DMS114 treated with DMSO at 0.1 percent for 48 hours (cell line): ENCODE results near the gene MALSU1.
A peak's percentile ranks its signal among the peaks of the same experiment; 100 is the strongest.
"Not testable (repeated sequence)": the region's sequence is repeated elsewhere in the genome, so short reads cannot be mapped to it uniquely, and the experiment has no call there.

Experiments used
- DNase-seq: peaks from one replicate; lab custom pipeline; 2025; ENCODE audit not compliant: unreplicated experiment; lab: John Stamatoyannopoulos, UW

MALSU1 gene

DNA sequence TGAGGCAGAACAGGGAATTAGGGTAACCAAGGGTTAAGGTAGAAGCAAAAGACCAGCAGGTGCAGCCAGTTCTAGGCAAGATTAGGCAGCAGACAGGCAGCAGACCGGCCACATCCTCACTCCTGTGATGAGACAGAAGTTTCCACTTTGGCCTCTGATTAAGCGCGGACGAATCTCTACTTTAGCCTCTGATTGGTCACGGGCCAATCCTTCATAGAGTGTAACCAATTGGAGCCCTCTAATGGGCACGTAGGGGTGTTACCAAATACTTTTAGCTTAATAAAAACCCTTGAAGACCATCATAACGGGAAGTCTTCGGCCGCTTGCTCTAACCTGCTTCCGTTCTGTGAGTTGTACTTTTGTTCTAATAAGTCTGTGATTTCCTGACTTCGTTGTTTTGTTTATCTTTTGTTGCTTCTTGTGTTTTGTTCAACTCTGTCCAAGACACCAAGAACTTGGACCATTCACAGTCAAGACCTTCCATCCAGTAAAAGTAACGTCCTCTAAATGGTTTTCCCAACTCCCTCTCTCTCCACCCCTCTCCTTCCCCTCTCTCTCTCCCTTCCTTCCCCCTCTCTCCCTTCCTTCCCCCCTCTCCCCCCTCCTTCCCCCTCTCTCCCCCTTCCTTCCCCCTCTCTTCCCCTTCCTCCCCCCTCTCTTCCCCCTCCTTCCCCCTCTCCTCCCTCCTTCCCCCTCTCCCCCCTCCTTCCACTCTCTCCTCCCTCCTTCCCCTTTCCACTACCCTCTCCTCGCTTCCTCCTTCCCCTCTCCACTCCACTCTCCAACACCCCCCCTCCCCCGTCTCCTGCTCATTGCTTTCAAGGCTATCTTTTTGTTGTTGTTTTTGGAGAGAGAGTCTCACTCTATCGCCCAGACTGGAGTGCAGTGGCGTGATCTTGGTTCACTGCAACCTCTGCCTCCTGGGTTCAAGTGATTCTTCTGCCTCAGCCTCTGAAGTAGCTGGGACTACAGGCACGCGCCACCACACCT is 13.2 kb upstream of the MALSU1 start:
- no peak for DNase-seq

GRCh38 chr7:23287612-23288011 is 11.5 kb upstream of the MALSU1 start:
- DNase-seq = no peak

DNA sequence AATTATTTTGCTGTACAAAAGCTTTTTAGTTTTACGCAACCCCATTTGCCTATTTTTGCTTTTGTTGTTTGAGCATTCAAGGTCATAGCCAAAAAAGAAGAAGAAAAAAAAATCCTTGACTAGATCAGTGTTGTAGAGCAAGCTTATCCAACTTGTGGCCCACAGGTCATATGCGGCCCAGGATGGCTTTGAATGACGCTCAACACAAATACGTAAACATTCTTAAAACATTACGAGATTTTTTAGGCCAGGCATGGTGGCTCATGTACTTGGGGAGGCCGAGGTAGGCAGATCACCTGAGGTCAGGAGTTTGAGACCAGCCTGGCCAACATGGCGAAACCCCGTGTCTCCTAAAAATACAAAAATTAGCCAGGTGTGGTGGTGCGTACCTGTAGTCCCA is 8.1 kb upstream of the MALSU1 start:
- DNase-seq = no peak

- DNase-seq = no peak
Measured at GRCh38 chr7:23291957-23292560, 7.1 kb upstream of the MALSU1 start.

DNA sequence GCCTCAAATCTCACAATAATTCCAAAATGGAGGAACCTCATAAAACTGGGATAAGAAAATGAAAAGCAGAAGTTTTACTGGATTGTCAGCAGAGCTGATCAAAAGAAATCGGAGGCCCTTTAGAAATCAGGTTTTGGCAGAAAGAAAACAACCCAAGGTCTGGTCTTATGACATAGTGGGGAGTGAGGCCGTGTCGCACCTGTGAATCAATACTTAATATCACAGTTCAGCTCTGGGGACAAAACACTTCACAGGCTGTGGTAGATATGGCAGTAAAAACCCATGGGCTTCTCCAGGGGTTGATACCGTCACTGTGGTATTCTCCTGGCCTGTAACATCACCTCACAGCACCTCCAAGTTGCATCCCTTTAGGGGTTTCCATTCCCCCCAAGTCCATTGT is 6.5 kb upstream of the MALSU1 start:
- no peak for DNase-seq

DNA sequence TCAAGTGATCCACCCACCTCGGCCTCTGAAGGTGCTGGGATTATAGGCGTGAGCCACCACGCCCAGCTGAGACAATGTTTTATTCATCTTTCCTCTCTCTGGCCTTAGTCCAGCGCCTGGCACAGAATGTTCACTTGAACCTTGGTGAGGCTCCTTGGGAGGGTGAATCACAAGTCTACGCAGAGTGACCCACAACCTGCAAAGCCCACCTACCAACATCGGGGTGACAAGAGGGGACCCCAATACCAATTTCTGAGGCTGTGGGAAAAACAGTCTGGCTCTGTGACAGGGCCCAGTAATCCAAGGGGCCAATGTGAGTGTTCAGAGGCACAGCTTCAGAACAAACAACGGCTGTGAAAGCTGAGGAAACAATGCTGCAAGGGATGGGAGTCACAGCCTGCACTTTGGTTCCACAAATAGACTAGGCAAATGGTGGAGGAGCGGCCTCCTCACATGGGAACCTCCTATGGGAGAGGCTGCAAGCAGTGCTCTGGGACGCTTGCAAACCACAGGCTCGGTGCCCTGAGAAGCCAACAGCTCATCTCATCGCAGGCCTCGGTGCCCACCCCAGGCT is 5.6 kb upstream of the MALSU1 start:
- DNase-seq = no peak

DNA sequence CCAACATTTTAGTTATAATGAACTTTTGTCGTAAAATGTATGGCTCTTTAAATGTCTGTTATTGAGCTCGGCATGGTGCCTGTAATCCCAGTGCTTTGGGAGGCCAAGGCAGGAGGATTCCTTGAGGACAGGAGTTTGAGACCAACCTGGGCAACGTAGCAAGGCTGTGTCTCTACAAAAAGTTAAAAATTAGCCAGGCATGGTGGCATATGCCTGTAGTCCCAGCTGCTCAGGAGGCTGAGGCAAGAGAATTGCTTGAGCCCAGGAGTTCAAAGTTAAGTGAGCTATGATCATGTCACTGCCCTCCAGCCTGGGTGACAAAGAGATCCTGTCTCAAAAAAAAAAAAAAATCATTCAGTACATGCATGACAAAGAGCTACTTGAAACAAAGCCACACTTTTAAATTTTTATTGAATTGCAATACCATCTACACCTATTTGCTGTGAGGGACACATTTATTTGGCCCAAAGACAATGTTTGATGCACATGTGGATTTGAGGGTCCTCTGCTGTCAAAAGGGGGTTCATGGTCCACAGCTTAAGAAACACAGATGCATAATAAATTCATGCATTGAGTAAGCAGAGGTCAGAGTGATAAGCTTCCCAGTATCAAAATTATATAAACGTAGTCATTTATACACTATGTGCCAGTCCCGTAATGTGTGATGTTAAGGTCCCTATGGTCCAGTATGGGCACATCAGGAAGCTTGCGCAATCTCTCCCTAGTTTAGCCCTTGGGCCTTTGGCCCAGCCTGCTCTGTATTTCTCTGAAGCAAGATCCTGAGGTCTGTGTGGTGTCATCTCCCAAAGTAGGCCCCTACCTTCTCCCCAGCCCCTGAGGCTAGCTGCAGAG is 4.4 kb upstream of the MALSU1 start:
- no peak for DNase-seq

DNA sequence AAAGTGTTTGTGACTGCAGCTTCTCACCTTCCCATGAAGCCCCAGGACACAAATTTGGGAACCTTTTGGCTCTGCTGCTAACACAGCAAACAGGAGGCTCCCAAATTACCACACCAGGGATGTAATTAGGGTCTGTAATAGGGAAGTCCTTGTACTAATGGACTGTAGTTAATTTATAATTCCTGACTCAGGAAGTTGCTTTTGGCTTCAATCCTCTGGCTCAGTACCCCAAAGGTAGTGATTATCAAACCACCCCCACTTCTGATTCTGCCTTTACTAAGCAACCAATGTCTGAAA is 3.8 kb upstream of the MALSU1 start:
- DNase-seq = no peak

DNA sequence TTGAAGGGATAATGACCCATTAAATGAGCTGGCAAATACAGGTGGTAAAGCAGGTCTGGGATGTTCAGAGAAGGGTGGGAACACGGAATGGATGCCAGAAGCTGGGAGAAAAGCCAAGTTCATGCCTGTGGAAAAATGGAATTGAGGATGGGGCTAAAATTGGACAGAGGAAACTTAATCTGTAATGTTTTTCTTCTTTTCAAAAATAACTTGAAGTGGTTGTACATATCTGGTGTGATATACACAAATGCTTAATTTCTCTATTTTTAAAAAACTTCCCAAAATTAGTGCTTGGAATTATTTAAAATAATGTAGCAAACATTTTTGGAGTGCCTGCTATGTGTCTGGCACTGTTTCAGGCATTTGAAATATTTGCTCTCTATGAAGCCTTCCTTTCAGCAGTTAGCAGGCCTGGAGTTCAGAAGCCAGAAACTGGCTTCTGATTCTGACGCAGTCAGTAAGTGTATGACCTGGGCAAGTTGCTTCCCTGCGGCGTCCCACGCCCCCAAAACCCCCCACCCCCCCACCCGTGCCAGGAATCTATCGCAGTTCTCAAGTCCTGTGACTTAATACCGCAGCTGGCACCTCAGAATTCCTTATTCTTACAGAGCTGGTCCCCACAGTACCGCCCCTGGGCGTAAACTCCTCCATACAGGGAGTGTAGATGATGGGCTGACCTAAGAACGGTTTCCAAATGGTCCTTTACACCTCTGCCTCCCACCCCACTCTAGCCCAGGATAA is 828 bp upstream of the MALSU1 start:
- DNase-seq = peak; percentile 60

GRCh38 chr7:23299770-23300300 is 696 bp downstream of the MALSU1 start:
- DNase-seq = no peak

- no peak for DNase-seq
Measured at GRCh38 chr7:23306936-23307521, 7.9 kb downstream of the MALSU1 start.

- DNase-seq = no peak
Measured at GRCh38 chr7:23308754-23309153, 9.6 kb downstream of the MALSU1 start.

- DNase-seq = not testable (repeated sequence)
Measured at GRCh38 chr7:23312141-23312540, 13.0 kb downstream of the MALSU1 start.

DNA sequence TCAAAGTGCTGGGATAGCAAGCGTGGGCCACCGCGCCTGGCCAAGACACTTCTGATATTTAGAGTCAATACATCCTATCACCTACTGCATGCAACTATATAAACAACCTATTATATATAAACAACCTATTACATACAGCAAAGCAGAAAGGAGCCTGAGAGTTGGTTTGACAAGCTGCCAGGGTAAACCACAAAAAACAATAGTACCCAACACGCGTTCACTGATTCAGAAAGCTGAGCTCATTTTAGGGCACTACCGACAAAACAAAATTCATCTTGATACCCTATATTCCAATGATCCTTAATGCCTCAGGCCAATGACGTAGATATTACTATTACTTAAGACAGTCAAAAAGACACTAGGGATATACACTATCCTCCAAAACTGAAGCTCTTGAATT is 16.2 kb downstream of the MALSU1 start:
- DNase-seq = no peak

GRCh38 chr7:23331132-23331531 is 32.0 kb downstream of the MALSU1 start:
- no peak for DNase-seq

- DNase-seq = no peak
Measured at GRCh38 chr7:23332193-23332592, 33.1 kb downstream of the MALSU1 start.

- no peak for DNase-seq
Measured at GRCh38 chr7:23332910-23333612, 33.9 kb downstream of the MALSU1 start.

DNA sequence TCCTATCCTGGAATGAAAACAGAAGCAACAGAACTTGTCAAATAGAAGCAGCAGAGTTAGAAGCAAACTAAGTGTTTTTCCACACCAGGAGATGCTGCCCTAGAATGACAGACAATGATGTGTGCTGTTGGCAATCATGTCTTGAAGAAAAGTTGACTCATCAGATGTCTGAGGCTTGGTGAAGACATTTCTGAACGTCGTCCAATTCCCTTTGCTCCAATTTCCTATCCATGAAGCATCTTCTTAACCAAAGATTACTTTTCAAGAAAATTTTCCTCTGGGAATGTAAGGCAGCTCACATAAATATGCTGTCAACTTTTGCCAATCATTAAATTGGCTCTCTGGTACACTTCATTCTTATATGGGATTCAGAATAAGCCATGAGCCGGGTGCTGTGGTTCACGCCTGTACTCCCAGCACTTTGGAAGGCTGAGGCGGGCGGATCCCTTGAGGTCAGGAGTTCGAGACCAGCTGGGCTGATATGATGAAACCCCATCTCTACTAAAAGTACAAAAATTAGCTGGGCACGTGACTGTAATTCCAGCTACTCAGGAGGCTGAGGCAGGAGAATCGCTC is 34.6 kb downstream of the MALSU1 start:
- no peak for DNase-seq

GRCh38 chr7:23334482-23335056 is 35.4 kb downstream of the MALSU1 start:
- no peak for DNase-seq
